ENCODE measurements around the gene HMSD.

HMSD gene

DNA sequence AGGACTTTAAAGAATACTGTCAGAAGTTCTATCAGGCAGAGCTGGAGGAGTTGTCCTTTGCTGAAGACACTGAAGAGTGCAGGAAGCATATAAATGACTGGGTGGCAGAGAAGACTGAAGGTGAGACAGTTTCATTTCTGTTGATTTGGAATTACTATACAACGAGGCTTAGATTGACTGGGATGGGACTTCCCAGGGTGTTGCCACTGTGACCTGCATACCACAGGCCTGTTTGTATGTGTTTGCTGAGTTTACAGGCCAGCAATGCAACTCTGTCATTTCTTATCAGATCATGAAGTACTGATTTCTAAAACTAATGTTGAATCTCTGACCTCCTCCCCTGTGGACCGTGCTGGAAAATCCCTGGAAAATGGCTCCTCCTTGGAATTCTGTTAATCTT lies 32.6 kb downstream of the HMSD start:
- Histone ChIP-seq H3K27me3 (replicated peaks; ENCODE audit: insufficient read depth, low read length) (no peaks in the 10 kb centered on the region), H3K36me3 (replicated peaks; ENCODE audit: insufficient read depth, low read length) (no peaks in the 10 kb centered on the region), H3K4me1 (ENCODE audit: low read length) (0 out of 2 replicates have a peak, but pooled peaks cover 6% of the 10 kb centered on the region), H3K27ac (ENCODE audit: low read length) (no peak overlapping the region), H3K9me3 (replicated peaks; ENCODE audit: insufficient read depth, low read length) (no peaks in the 10 kb centered on the region), H3K9me2 (replicated peaks; ENCODE audit: insufficient read depth, low read length) (no peaks in the 10 kb centered on the region), H4K20me1 (ENCODE audit: insufficient read depth, low read length) (no peaks in the 10 kb centered on the region), H3K4me2 (ENCODE audit: low read depth, low read length) (no peak overlapping the region), H2AFZ (ENCODE audit: low read length) (no peak overlapping the region), H3K79me2 (ENCODE audit: low read length) (no peaks in the 10 kb centered on the region), H3K9ac (ENCODE audit: low read length) (no peak overlapping the region), H3K4me3 (ENCODE audit: low read length) (no peak overlapping the region), H3F3A (ENCODE audit: insufficient read depth, low read length) (no peaks in the 10 kb centered on the region)
- TF ChIP-seq EZH2 (optimal IDR thresholded peaks at IDR 0.05; ENCODE audit: low read depth, low read length) (no peak), EZH2phosphoT487 (IDR thresholded peaks at IDR 0.05; ENCODE audit: low read length) (no peak)
- TF ChIP-seq, protein P1, sequence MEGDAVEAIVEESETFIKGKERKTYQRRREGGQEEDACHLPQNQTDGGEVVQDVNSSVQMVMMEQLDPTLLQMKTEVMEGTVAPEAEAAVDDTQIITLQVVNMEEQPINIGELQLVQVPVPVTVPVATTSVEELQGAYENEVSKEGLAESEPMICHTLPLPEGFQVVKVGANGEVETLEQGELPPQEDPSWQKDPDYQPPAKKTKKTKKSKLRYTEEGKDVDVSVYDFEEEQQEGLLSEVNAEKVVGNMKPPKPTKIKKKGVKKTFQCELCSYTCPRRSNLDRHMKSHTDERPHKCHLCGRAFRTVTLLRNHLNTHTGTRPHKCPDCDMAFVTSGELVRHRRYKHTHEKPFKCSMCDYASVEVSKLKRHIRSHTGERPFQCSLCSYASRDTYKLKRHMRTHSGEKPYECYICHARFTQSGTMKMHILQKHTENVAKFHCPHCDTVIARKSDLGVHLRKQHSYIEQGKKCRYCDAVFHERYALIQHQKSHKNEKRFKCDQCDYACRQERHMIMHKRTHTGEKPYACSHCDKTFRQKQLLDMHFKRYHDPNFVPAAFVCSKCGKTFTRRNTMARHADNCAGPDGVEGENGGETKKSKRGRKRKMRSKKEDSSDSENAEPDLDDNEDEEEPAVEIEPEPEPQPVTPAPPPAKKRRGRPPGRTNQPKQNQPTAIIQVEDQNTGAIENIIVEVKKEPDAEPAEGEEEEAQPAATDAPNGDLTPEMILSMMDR (IDR thresholded peaks at IDR 0.05; ENCODE audit: low read length), result no peak
- DNase-seq, result no peak

- Histone ChIP-seq H4K20me1 (ENCODE audit: insufficient read depth, low read length) (no peaks in the 10 kb centered on the region), H3K4me3 (ENCODE audit: low read length) (no peak overlapping the region), H3K4me2 (ENCODE audit: low read depth, low read length) (no peak overlapping the region), H3K27ac (ENCODE audit: low read length) (no peak overlapping the region), H2AFZ (ENCODE audit: low read length) (no peak overlapping the region), H3K79me2 (ENCODE audit: low read length) (no peaks in the 10 kb centered on the region), H3F3A (ENCODE audit: insufficient read depth, low read length) (no peaks in the 10 kb centered on the region), H3K9ac (ENCODE audit: low read length) (no peak overlapping the region), H3K36me3 (replicated peaks; ENCODE audit: insufficient read depth, low read length) (no peaks in the 10 kb centered on the region), H3K27me3 (replicated peaks; ENCODE audit: insufficient read depth, low read length) (no peaks in the 10 kb centered on the region), H3K4me1 (ENCODE audit: low read length) (0 out of 2 replicates have a peak, but pooled peaks cover 6% of the 10 kb centered on the region), H3K9me2 (replicated peaks; ENCODE audit: insufficient read depth, low read length) (no peaks in the 10 kb centered on the region), H3K9me3 (replicated peaks; ENCODE audit: insufficient read depth, low read length) (no peaks in the 10 kb centered on the region)
- TF ChIP-seq, protein P1 (IDR thresholded peaks at IDR 0.05; ENCODE audit: low read length), result no peak
- TF ChIP-seq EZH2 (optimal IDR thresholded peaks at IDR 0.05; ENCODE audit: low read depth, low read length) (no peak), EZH2phosphoT487 (IDR thresholded peaks at IDR 0.05; ENCODE audit: low read length) (no peak)
- no peak for DNase-seq
Measured at GRCh38 chr18:63982361-63982760, 33.3 kb downstream of the HMSD start.

GRCh38 chr18:63986885-63987284 lies 37.8 kb downstream of the HMSD start:
- no peak overlapping the region for H3K4me3 ChIP-seq (ENCODE audit: low read length)
- H3K36me3 ChIP-seq (replicated peaks; ENCODE audit: insufficient read depth, low read length), result no peaks in the 10 kb centered on the region
- no peaks in the 10 kb centered on the region for H3K27me3 ChIP-seq (replicated peaks; ENCODE audit: insufficient read depth, low read length)
- H3K9me2 ChIP-seq (replicated peaks; ENCODE audit: insufficient read depth, low read length), result no peaks in the 10 kb centered on the region
- H3F3A ChIP-seq (ENCODE audit: insufficient read depth, low read length), result no peaks in the 10 kb centered on the region
- H3K79me2 ChIP-seq (ENCODE audit: low read length), result no peaks in the 10 kb centered on the region
- no peak for DNase-seq
- TF ChIP-seq EZH2 (optimal IDR thresholded peaks at IDR 0.05; ENCODE audit: low read depth, low read length) (no peak), EZH2phosphoT487 (IDR thresholded peaks at IDR 0.05; ENCODE audit: low read length) (no peak)
- TF ChIP-seq, protein P1 (IDR thresholded peaks at IDR 0.05; ENCODE audit: low read length), result no peak
- H3K9ac ChIP-seq (ENCODE audit: low read length), result no peak overlapping the region
- H3K27ac ChIP-seq (ENCODE audit: low read length), result no peak overlapping the region
- H4K20me1 ChIP-seq (ENCODE audit: insufficient read depth, low read length), result no peaks in the 10 kb centered on the region
- no peak overlapping the region for H2AFZ ChIP-seq (ENCODE audit: low read length)
- H3K4me2 ChIP-seq (ENCODE audit: low read depth, low read length), result no peak overlapping the region
- no peaks in the 10 kb centered on the region for H3K4me1 ChIP-seq (ENCODE audit: low read length)
- H3K9me3 ChIP-seq (replicated peaks; ENCODE audit: insufficient read depth, low read length), result no peaks in the 10 kb centered on the region
